Renal cortex interstitium (tissue), 11 donors: ENCODE measurements around the gene AK9. TPM values are rescaled to one million over a fixed set of nuclear protein-coding genes. Genes with fewer than 3 reads are reported as not detected.

ENCODE experiments used
- DNase-seq, 11 donors: peaks; one replicate each; pipeline ENCODE4 v3.0.0-alpha.2; 2013; ENCODE audit warnings: low read depth in 9 of 11, low spot score in 4 of 11; ENCODE audit errors: extremely low read depth in 1 of 11
- polyA plus RNA-seq, 3 donors: library from polyadenylated mRNA; unstranded; fragments of 120-200 nt; gene quantifications; one replicate each; pipeline ENCODE4 v1.2.1, GENCODE V29; 2013; ENCODE audit not compliant: insufficient read length in 3 of 3

AK9 gene
- polyA plus RNA-seq, 3 donors = 11.1 to 16.0 (median 13.4) TPM

GRCh38 chr6:109454496-109455436 is 236.2 kb downstream of the AK9 start:
- peak in 1 of 11 donors; percentile 14 for DNase-seq

DNA sequence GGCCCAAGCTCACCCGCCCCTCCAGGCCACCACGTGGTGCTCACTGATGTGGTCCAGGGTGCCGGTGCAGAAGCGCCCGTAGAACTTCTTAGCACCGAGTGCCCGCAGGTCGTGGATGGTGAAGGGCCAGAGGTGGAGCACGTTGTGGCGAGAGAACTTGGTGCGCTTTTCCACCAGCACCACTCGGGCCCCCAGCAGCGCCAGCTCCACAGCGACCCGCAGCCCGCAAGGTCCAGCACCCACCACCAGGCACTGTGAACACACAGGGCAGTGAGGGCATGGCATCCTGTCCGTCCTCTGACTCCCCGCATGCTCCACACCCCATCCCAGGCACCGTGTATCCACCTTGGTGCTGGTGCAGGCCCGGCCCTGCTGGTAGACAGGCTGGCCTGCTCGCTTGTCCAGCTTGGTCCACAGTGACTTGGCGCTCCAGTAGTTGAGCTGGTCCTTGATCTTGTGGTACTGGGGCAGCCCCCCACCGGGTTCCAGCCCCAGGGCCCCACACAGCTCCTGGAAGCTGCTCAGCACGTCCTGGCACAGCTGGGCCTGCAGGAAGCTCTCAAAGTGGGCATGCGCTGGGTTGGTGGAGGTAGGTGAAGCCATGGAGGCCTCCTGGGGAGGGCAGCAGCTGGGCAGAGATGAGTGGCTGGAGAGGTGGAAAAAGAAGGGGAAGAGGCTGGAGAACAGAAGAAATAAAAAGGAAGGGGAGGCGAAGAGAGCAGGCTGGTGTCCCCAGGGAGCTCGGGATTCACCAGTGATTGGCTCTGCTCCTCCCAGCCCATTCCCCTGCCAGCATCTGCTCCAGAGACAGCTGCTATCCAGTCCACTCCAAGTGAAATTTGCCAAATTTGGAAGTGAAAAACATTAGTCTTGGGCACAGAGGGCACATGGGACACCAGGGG is 237.2 kb downstream of the AK9 start:
- no peak for DNase-seq

- DNase-seq = no peak
These were observed 237.8 kb downstream of the AK9 start for GRCh38 chr6:109453156-109453555.

DNA sequence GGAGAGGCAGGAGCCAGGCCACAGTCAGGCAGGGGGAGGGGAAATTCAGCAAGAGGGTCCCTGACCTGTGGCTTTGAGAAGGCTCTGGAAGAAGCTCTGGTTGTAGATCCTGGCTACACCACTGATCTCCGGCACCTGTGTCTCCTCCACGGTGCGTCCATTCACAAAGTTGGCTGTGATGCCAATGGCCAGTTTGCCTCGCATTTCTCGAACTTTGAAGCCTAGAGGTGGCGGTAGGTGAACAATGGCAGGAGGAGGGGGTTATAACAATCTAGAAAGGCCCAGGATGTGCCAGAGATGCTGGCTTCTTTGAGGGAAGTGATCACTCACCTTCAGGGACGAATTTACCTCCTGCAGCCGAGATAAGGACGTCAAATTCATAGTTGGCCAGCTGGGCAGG is 238.8 kb downstream of the AK9 start:
- DNase-seq = no peak

GRCh38 chr6:109451376-109451775 is 239.6 kb downstream of the AK9 start:
- DNase-seq = no peak

DNA sequence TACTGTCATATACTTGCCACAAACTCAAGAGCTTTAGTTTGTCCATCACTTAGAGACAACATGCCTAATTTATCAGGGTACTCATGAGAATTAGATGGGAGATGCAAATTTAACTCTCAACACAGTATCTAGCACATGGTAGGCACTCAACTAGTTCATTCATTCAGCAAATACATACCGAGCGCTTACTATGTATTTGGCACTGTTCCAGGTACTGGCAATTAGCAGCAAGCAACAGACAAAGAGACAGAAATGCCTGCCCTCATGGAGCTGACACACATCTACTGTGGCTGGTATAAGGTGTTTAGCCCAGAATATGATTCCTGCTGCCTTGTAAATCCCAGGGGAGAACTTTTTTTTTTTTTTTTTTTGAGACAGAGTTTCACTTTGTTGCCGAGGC is 240.2 kb downstream of the AK9 start:
- DNase-seq = no peak

DNA sequence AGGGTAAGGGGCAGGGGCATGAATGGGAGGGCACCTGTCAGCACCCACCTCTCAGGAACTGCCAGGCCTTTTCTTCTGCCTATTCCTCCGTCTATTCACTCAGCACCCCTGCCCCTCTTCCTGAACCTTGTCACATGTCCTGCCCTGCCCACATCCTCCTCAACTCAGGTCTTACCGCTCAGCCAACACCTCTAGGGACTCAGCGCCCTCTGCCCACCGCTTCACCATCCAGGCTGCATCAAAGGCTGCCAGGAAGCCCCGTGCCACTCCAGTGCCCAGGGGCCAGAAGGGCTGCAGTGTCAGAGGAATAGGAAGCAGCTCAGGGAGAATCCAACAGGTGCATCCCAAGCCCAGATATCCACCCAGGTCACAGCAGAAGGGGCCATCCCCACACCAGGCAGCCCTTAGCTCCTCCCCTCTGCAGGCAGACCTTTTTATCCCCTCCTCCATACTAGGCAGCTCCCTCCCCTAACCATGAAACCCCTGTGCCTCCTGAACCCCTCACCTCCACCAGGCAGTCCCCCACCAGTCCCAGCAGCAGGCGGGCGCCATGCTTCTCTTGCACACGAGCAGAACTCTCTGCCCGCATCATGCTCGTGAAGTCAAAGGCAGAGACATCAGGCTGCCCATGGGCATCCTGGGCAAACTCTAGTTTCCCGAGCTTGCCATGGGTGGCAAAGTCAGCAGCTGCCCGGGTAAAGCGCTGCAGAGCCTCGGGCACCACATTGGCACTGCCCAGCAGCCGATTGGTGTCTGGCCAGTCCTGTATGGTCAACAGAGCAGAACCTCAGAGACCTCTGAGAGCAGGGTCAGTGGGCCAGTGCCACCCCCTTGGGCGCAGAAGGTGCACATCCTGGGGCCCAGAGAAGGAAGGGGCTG is 241.0 kb downstream of the AK9 start:
- DNase-seq = no peak

GRCh38 chr6:109449064-109449794 is 241.8 kb downstream of the AK9 start:
- DNase-seq = no peak

GRCh38 chr6:109448615-109449014 is 242.4 kb downstream of the AK9 start:
- no peak for DNase-seq

GRCh38 chr6:109447878-109448555 is 243.0 kb downstream of the AK9 start:
- no peak for DNase-seq

- no peak for DNase-seq
These were observed 243.9 kb downstream of the AK9 start for GRCh38 chr6:109447087-109447486.

DNA sequence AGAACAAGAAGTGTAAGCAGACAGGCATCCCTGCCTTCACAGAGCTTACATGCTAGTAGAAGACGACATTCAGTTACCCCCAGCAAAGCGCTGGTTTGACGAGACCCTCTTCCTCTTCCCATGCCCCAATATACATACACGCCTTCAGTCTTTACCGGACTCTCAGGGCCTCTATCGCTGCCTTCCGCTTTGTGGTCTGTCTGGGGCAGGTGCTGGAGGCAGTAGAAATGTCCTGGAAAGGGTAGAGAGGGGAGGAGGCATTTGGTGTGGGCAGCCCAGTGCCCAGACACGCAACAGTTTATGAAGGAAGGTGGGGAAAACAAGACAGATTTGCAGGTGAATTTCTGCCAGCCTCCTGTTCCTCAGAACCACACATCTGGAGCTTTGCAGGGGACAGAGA is 244.5 kb downstream of the AK9 start:
- DNase-seq = no peak

GRCh38 chr6:109446072-109446471 is 244.9 kb downstream of the AK9 start:
- no peak for DNase-seq

- no peak for DNase-seq
These were observed 245.6 kb downstream of the AK9 start for GRCh38 chr6:109445382-109445781.

- no peak for DNase-seq
These were observed 247.5 kb downstream of the AK9 start for GRCh38 chr6:109443425-109443950.
